ENCODE measurements around the gene FREM1.

The FREM1 gene

DNA sequence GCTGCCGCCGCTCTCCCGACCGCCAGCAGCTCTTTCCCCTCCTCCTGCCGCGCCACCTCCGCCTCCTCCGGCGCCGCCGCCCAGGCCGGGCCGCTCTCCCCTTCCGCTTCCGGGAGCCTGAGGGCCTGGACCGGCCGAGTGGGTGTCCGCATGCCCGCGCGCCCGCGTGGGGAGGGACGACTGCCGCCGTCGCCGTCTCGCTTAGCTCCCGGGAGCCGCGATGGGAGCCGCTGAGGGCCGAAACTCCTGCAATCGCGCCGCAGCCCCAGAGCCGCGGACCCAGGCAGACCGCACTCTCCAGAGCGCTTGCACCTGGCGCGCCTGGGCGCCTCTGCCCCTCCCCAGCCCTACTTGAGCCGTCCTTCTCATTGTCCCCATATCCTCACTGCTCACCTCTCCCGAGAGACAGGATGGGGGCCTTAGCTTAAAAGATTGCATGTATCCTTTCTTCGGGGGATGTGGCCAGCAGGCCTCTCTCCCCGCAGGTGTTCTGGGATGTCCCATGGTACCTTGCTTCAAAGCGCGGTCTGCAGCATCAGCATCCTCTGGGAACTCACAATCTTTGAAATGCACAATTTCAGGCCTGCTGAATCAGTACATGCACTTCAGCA is 216.9 kb downstream of the FREM1 start, which contains the start of gene ZDHHC21:
ZDHHC21 (minus strand) TSS at position 182 of the 611 bp plus-strand sequence. CDS start 19,092 bp downstream, outside the sequence.
- DNase-seq: peak; percentile 70

DNA sequence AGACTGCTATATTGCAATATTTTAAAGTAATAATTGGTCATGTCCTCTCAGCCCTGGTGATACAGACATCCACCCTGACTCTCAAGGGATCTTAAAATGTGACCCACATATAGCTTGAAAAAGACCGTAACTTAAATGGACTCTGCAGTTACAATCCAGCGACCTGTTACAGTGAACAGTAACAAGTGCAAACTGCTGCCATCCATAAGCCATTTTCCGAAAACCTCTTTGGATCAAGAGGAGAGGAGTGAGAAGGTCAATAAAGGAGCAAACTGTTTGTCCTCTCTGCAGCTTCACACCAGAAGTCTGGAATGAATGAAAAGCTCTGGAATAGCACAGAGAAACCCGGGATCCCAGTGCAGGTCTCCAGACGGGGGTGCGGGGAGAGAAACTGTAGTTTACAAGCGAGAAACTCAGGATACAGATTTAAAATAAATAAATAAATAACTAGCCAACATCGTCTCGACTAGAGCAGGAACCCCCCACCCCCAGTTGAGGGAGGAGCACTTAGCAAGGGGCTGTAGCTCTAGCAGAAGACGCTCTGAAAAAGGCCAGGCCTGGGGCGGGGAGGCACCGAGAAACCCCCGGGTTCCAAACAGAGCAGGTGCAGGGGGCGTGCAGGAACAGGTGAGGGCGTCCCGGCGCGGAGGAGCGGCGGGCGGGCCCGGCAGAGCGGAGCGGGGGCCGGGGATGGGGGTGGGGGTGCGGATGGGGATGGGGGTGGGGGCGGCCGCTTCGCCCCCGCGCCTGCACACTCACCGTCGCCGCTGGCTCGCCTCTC is 217.6 kb downstream of the FREM1 start:
- DNase-seq: peak; percentile 15

DNA sequence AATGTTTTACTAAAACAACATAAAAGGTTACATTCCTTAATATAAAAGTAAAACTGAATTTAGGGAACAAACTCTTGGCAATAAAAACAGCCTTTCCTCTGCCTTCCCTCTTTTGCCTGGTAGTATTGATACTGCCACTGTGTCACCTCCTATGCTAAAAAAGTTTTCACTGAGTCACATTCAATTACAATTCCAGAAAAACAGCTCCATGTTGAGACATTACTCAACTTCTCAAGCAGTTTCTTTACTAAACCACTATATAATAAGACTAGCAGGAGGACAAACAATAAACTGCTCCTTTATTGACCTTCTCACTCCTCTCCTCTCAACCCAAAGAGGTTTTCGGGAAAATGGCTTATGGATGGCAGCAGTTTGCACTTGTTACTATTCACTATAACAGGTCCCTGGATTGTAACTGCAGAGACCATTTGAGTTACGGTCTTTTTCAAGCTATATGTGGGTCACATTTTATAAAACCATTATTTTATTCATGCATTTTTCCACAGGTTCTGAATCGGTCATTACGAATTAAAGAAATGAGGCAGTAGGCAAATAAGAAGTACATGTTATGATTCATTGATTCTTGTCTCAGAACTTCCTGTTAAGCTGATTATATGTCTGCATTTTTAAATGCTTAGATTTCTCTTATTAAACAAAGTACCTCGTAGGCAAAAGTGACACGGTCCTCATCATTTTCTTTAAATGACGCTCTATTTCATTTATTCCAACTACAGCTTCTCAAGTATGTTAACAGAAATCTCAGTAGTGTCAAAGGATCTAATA is 219.1 kb downstream of the FREM1 start:
- DNase-seq: no peak

DNA sequence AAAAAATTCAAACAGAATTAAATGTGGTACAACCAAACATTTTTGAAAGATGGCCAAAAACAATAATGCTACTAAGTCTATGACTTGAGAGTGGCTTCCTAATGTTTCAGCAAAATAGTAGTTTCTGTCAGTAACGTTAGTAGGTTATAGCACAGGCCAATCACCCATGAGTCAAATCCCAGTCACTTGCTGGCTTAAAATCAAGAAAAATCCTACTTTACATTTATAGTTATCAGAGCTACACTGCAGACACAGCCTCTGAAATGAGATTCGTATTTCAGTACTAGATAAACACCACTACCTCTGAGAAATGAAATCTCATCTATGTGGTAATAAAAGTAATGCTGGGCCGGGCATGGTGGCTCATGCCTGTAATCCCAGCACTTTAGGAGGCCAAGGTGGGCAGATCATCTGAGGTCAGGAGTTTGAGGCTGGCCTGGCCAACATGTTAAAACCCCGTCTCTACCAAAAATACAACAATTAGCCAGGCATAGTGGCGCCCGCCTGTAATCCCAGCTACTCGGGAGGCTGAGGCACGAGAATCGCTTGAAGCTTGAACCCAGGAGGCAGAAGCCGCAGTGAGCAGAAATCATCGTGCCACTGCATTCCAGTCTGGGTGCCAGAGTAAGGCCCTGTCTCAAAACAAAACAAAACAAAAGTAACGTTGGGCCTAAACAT is 223.0 kb downstream of the FREM1 start:
- DNase-seq: peak; percentile 91

DNA sequence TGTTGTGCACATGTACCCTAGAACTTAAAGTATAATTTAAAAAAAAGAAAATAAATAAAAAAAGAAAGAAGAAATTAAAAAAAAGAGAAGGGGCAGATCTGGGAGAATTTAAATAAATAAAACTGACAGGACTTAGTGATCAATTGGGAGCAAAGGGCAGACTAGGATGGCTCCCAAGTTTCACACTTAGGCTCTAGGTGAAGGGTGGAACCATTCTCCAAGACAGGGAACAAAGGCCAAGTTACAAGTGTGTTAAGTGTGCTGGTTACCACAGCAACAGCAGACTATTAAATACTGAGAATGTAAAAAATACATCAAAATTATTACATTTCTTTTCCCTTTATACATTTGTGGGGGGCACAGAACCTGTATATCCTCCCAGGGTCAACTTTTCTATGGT is 224.1 kb downstream of the FREM1 start:
- no peak for DNase-seq

All from fibroblast of skin of back (primary cell).